ENCODE data around the gene DPYSL5.
A peak's percentile ranks its signal among the peaks of the same experiment; 100 is the strongest.

The DPYSL5 gene

GRCh38 chr2:26945991-26946750 lies 98.2 kb downstream of the DPYSL5 start:
- ATAC-seq = no peak
- H3K27me3 Mint-ChIP-seq = peaks cover 59% of the 10 kb centered on the region

GRCh38 chr2:26946841-26947784 lies 99.2 kb downstream of the DPYSL5 start:
- DNase-seq = no peak
- Mint-ChIP-seq H3K27ac (no peak overlapping the region), H3K4me1 (peaks cover 8% of the 10 kb centered on the region), H3K9me3 (no peaks in the 10 kb centered on the region), H3K4me3 (no peak overlapping the region), H3K27me3 (peaks cover 59% of the 10 kb centered on the region)
- ATAC-seq = peak; percentile 18

More at GRCh38 chr2:26945991-26946750, 98.2 kb downstream of the DPYSL5 start:
- Mint-ChIP-seq H3K4me1 (peaks cover 8% of the 10 kb centered on the region), H3K27ac (no peak overlapping the region), H3K4me3 (no peak overlapping the region), H3K9me3 (no peaks in the 10 kb centered on the region)
- no peak for DNase-seq

GRCh38 chr2:26948800-26949199 lies 100.9 kb downstream of the DPYSL5 start:
- ATAC-seq (no peak), DNase-seq (no peak)
- H3K9me3 Mint-ChIP-seq = no peaks in the 10 kb centered on the region
- no peak overlapping the region for H3K27ac Mint-ChIP-seq
- H3K4me3 Mint-ChIP-seq = no peak overlapping the region
- no peaks in the 10 kb centered on the region for H3K4me1 Mint-ChIP-seq
- peaks cover 43% of the 10 kb centered on the region for H3K27me3 Mint-ChIP-seq

GRCh38 chr2:26950246-26950645 lies 102.3 kb downstream of the DPYSL5 start:
- H3K27ac Mint-ChIP-seq = no peak overlapping the region
- no peaks in the 10 kb centered on the region for H3K4me1 Mint-ChIP-seq
- no peak overlapping the region for H3K4me3 Mint-ChIP-seq
- no peak for ATAC-seq
- DNase-seq = no peak
- H3K9me3 Mint-ChIP-seq = no peaks in the 10 kb centered on the region
- peaks cover 44% of the 10 kb centered on the region for H3K27me3 Mint-ChIP-seq

GRCh38 chr2:26951236-26951635 lies 103.3 kb downstream of the DPYSL5 start:
- DNase-seq = no peak
- Mint-ChIP-seq H3K9me3 (no peaks in the 10 kb centered on the region), H3K4me3 (no peak overlapping the region), H3K27me3 (peaks cover 48% of the 10 kb centered on the region), H3K4me1 (no peaks in the 10 kb centered on the region), H3K27ac (no peak overlapping the region)
- ATAC-seq = no peak

GRCh38 chr2:26952374-26952773 lies 104.4 kb downstream of the DPYSL5 start:
- Mint-ChIP-seq H3K4me1 (no peaks in the 10 kb centered on the region), H3K9me3 (no peaks in the 10 kb centered on the region), H3K27ac (no peak overlapping the region)

GRCh38 chr2:26954135-26954534 lies 106.2 kb downstream of the DPYSL5 start:
- no peaks in the 10 kb centered on the region for H3K9me3 Mint-ChIP-seq
- H3K27me3 Mint-ChIP-seq = peaks cover 59% of the 10 kb centered on the region
- no peaks in the 10 kb centered on the region for H3K4me1 Mint-ChIP-seq
- H3K4me3 Mint-ChIP-seq = no peak overlapping the region
- ATAC-seq (no peak), DNase-seq (no peak)
- H3K27ac Mint-ChIP-seq = no peak overlapping the region

More at GRCh38 chr2:26952374-26952773, 104.4 kb downstream of the DPYSL5 start:
- no peak for DNase-seq
- ATAC-seq = no peak
- no peak overlapping the region for H3K4me3 Mint-ChIP-seq
- peaks cover 60% of the 10 kb centered on the region for H3K27me3 Mint-ChIP-seq

- Mint-ChIP-seq H3K4me1 (peaks cover 4% of the 10 kb centered on the region), H3K27me3 (peaks cover 74% of the 10 kb centered on the region), H3K27ac (no peak overlapping the region), H3K4me3 (no peak overlapping the region), H3K9me3 (no peaks in the 10 kb centered on the region)
- DNase-seq = no peak
- ATAC-seq = no peak
These were observed 109.1 kb downstream of the DPYSL5 start for GRCh38 chr2:26957041-26957440.

GRCh38 chr2:26957534-26957933 lies 109.6 kb downstream of the DPYSL5 start:
- no peak overlapping the region for H3K27ac Mint-ChIP-seq
- H3K4me1 Mint-ChIP-seq = peaks cover 4% of the 10 kb centered on the region
- no peak overlapping the region for H3K4me3 Mint-ChIP-seq
- peaks cover 74% of the 10 kb centered on the region for H3K27me3 Mint-ChIP-seq
- no peaks in the 10 kb centered on the region for H3K9me3 Mint-ChIP-seq
- DNase-seq = no peak
- no peak for ATAC-seq

GRCh38 chr2:26959331-26959730 lies 111.4 kb downstream of the DPYSL5 start:
- Mint-ChIP-seq H3K4me3 (no peak overlapping the region), H3K9me3 (no peaks in the 10 kb centered on the region), H3K27ac (no peak overlapping the region)

GRCh38 chr2:26964446-26965130 lies 116.7 kb downstream of the DPYSL5 start:
- ATAC-seq (no peak), DNase-seq (no peak)
- Mint-ChIP-seq H3K9me3 (no peaks in the 10 kb centered on the region), H3K4me3 (no peak overlapping the region), H3K27ac (no peak overlapping the region), H3K27me3 (peaks cover 45% of the 10 kb centered on the region), H3K4me1 (peaks cover 16% of the 10 kb centered on the region)

More at GRCh38 chr2:26959331-26959730, 111.4 kb downstream of the DPYSL5 start:
- ATAC-seq = no peak
- Mint-ChIP-seq H3K27me3 (peaks cover 68% of the 10 kb centered on the region), H3K4me1 (peaks cover 4% of the 10 kb centered on the region)
- no peak for DNase-seq

GRCh38 chr2:26968001-26968400 lies 120.1 kb downstream of the DPYSL5 start:
- Mint-ChIP-seq H3K27ac (no peak overlapping the region), H3K27me3 (peaks cover 25% of the 10 kb centered on the region), H3K4me1 (peaks cover 27% of the 10 kb centered on the region), H3K4me3 (no peak overlapping the region), H3K9me3 (no peaks in the 10 kb centered on the region)
- ATAC-seq (no peak), DNase-seq (no peak)

GRCh38 chr2:26969077-26969844 lies 121.3 kb downstream of the DPYSL5 start:
- Mint-ChIP-seq H3K9me3 (no peaks in the 10 kb centered on the region), H3K27ac (no peak overlapping the region), H3K4me1 (peaks cover 27% of the 10 kb centered on the region), H3K4me3 (peak overlapping the region; percentile 66 to 81), H3K27me3 (peaks cover 25% of the 10 kb centered on the region)
- DNase-seq = no peak
- no peak for ATAC-seq

GRCh38 chr2:26970244-26970927 lies 122.5 kb downstream of the DPYSL5 start, which contains the start of gene MAPRE3:
MAPRE3 (plus strand) TSS chr2:26970637; CDS start chr2:27022219, 51,582 bp downstream.
- Mint-ChIP-seq H3K4me1 (peaks cover 27% of the 10 kb centered on the region), H3K9me3 (no peaks in the 10 kb centered on the region), H3K27ac (peak within 1 kb of the TSS; percentile 37 to 74), H3K4me3 (peak within 1 kb of the TSS; percentile 87 to 89), H3K27me3 (peaks cover 33% of the 10 kb centered on the region)
- ATAC-seq = peak; percentile 90
- peak; percentile 78 to 80 for DNase-seq
